HS-5 (cell line): ENCODE measurements around the gene NIN.
A peak's percentile ranks its signal among the peaks of the same experiment; 100 is the strongest.
"Not testable (repeated sequence)": the region's sequence is repeated elsewhere in the genome, so short reads cannot be mapped to it uniquely, and the experiment has no call there.

Source experiments
- DNase-seq: peaks from one replicate; pipeline ENCODE4 v3.0.0-alpha.2; 2012; ENCODE audit warnings: low read depth

The NIN gene

GRCh38 chr14:50820786-50821509 is 10.0 kb downstream of the NIN start:
- no peak for DNase-seq

GRCh38 chr14:50819303-50819702 is 11.7 kb downstream of the NIN start:
- DNase-seq: not testable (repeated sequence)

GRCh38 chr14:50816395-50817047 is 14.4 kb downstream of the NIN start:
- DNase-seq: no peak

- not testable (repeated sequence) for DNase-seq
Observed at GRCh38 chr14:50815526-50815925, 15.4 kb downstream of the NIN start.

GRCh38 chr14:50815058-50815457 is 15.9 kb downstream of the NIN start:
- not testable (repeated sequence) for DNase-seq

- no peak for DNase-seq
Observed at GRCh38 chr14:50814161-50814560, 16.8 kb downstream of the NIN start.

GRCh38 chr14:50813544-50813863 is 17.5 kb downstream of the NIN start:
- no peak for DNase-seq

GRCh38 chr14:50812856-50813543 is 18.0 kb downstream of the NIN start:
- no peak for DNase-seq

GRCh38 chr14:50812180-50812579 is 18.8 kb downstream of the NIN start:
- DNase-seq: no peak

- no peak for DNase-seq
Observed at GRCh38 chr14:50808053-50808452, 22.9 kb downstream of the NIN start.

GRCh38 chr14:50806241-50806933 is 24.6 kb downstream of the NIN start:
- no peak for DNase-seq

- DNase-seq: no peak
Observed at GRCh38 chr14:50805396-50805795, 25.6 kb downstream of the NIN start.

- peak; percentile 40 for DNase-seq
Observed at GRCh38 chr14:50804181-50804721, 26.7 kb downstream of the NIN start.

GRCh38 chr14:50801706-50802105 is 29.3 kb downstream of the NIN start:
- DNase-seq: peak; percentile 25

GRCh38 chr14:50800032-50800431 is 30.9 kb downstream of the NIN start:
- DNase-seq: no peak

- DNase-seq: no peak
Observed at GRCh38 chr14:50798048-50798421, 32.9 kb downstream of the NIN start.

GRCh38 chr14:50797250-50798047 is 33.5 kb downstream of the NIN start:
- no peak for DNase-seq

GRCh38 chr14:50796390-50796789 is 34.6 kb downstream of the NIN start:
- DNase-seq: no peak

GRCh38 chr14:50795909-50796308 is 35.1 kb downstream of the NIN start:
- DNase-seq: no peak

- no peak for DNase-seq
Observed at GRCh38 chr14:50795142-50795541, 35.8 kb downstream of the NIN start.

- DNase-seq: no peak
Observed at GRCh38 chr14:50794068-50794645, 36.8 kb downstream of the NIN start.
